Spleen (tissue), 7 donors: ENCODE data around the gene ZNF697.

Experiments
- POLR2A ChIP-seq, 3 donors: fragments of 450-650 bp; IDR thresholded peaks; one replicate each; pipeline ENCODE4 v1.5.1; 2017; ENCODE audit warnings: antibody characterized with exemption in 3 of 3, mild to moderate bottlenecking in 1 of 3
- TF ChIP-seq, protein P1 (sequence below), 11 experiments: fragments of 200-600 bp in 7 of 11; fragments of 450-650 bp in 4 of 11; sonication (generic) in 4 of 11; IDR thresholded peaks in 8 of 11; conservative IDR thresholded peaks in 3 of 11; 1 replicate in 7 of 11; 2 replicates in 4 of 11; pipeline versions ENCODE4 v1.4.0 to v1.8.0; 2016 to 2021; ENCODE audit warnings: antibody characterized with exemption in 11 of 11, inconsistent platforms in 4 of 11, mild to moderate bottlenecking in 1 of 11
- donor health status: DM: no; HTN: no; CAD: no; lungs with moderate emphysema.
- donor health status: DM: no; HTN: no; CAD: no.
- donor health status: DM: no; HTN: no; CAD: no.

DNA sequence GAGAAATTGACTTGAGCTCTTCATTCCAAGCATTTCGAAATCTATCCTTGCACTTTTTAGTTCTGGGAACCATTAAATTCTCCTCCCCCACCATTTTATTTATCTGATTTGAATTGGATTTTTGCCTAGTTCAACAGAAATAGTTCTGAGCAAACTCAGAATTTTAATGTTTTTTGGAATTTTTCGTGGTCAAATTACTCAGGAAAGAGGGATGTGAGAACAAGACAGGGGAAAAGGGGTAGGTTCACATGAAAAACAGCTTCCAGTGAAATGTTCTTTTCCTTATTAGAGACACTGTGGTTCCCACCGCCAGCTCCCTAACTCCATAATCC lies 5.7 kb upstream of the ZNF697 start:
- no peak for TF ChIP-seq POLR2A (IDR thresholded peaks at IDR 0.05)
- TF ChIP-seq, protein P1, sequence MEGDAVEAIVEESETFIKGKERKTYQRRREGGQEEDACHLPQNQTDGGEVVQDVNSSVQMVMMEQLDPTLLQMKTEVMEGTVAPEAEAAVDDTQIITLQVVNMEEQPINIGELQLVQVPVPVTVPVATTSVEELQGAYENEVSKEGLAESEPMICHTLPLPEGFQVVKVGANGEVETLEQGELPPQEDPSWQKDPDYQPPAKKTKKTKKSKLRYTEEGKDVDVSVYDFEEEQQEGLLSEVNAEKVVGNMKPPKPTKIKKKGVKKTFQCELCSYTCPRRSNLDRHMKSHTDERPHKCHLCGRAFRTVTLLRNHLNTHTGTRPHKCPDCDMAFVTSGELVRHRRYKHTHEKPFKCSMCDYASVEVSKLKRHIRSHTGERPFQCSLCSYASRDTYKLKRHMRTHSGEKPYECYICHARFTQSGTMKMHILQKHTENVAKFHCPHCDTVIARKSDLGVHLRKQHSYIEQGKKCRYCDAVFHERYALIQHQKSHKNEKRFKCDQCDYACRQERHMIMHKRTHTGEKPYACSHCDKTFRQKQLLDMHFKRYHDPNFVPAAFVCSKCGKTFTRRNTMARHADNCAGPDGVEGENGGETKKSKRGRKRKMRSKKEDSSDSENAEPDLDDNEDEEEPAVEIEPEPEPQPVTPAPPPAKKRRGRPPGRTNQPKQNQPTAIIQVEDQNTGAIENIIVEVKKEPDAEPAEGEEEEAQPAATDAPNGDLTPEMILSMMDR (IDR thresholded peaks at IDR 0.05 in 8 of 11, conservative IDR thresholded peaks at IDR 0.05 in 3 of 11) = no peak
